Astrocyte of the cerebellum (primary cell): Measurements from ENCODE around the gene PHF12.

ENCODE experiments used
- DNase-seq: peaks from one replicate; pipeline ENCODE4 v3.0.0-alpha.2; 2011; ENCODE audit warnings: low read depth
- H3K4me3 ChIP-seq: 2 replicates; pipeline ENCODE4 v1.5.1; 2011; ENCODE audit warnings: mild to moderate bottlenecking, low read depth, low read length, moderate library complexity
- CTCF ChIP-seq: IDR thresholded peaks from 2 replicates; pipeline ENCODE4 v1.5.1; 2012; ENCODE audit warnings: low read length, low read depth, moderate library complexity, mild to moderate bottlenecking; ENCODE audit errors: missing control alignments
- in situ Hi-C: cut with HindIII; loops from 2 replicates; pipeline ENCODE4 v1.10.0; 2017; ENCODE audit warnings: low sequenced_read_pairs

PHF12 gene

GRCh38 chr17:28960256-28961061 lies 9.1 kb upstream of the PHF12 start:
- no peak overlapping the region for H3K4me3 ChIP-seq
- no peak for DNase-seq
- in situ Hi-C loops: no loop called here
- TF ChIP-seq CTCF: no peak

GRCh38 chr17:28959471-28959871 lies 8.2 kb upstream of the PHF12 start:
- DNase-seq: no peak
- H3K4me3 ChIP-seq: no peak overlapping the region
- in situ Hi-C loops: loop anchor here (5.0 kb wide), 2 partner anchors 53 to 118 kb away; no protein-coding TSS in a partner anchor
- no peak for TF ChIP-seq CTCF

GRCh38 chr17:28958820-28959455 lies 7.6 kb upstream of the PHF12 start:
- DNase-seq: no peak
- TF ChIP-seq CTCF: no peak
- in situ Hi-C loops: loop anchor here (5.0 kb wide), 2 partner anchors 53 to 118 kb away; no protein-coding TSS in a partner anchor
- no peak overlapping the region for H3K4me3 ChIP-seq

GRCh38 chr17:28957992-28958355 lies 6.7 kb upstream of the PHF12 start:
- TF ChIP-seq CTCF: no peak
- no peak for DNase-seq
- H3K4me3 ChIP-seq: no peak overlapping the region
- in situ Hi-C loops: loop anchor here (5.0 kb wide), 2 partner anchors 54 to 119 kb away; no protein-coding TSS in a partner anchor

- H3K4me3 ChIP-seq: no peak overlapping the region
- no peak for TF ChIP-seq CTCF
- no peak for DNase-seq
- in situ Hi-C loops: loop anchor here (5.0 kb wide), 2 partner anchors 55 to 120 kb away; no protein-coding TSS in a partner anchor
Measured at GRCh38 chr17:28957277-28957991, 6.1 kb upstream of the PHF12 start.

GRCh38 chr17:28956861-28957260 lies 5.5 kb upstream of the PHF12 start:
- no peak for TF ChIP-seq CTCF
- in situ Hi-C loops: loop anchor here (5.0 kb wide), 2 partner anchors 55 to 120 kb away; no protein-coding TSS in a partner anchor
- H3K4me3 ChIP-seq: no peak overlapping the region
- DNase-seq: no peak
